Right hindlimb (tissue), 1 donor: ENCODE results near the gene ILRUN.
A peak's percentile ranks its signal among the peaks of the same experiment; 100 is the strongest.
"Not testable (repeated sequence)": the region's sequence is repeated elsewhere in the genome, so short reads cannot be mapped to it uniquely, and the experiment has no call there.

Experiments used
- DNase-seq: peaks from one replicate; pipeline ENCODE4 v3.0.0-alpha.2; 2018

The ILRUN gene

GRCh38 chr6:34696739-34697543 lies at the start of gene ILRUN:
Gene ILRUN, minus strand, starts transcription at chr6:34696767. Its CDS starts 164 bp downstream, at chr6:34696603.
- DNase-seq, result peak; percentile 97

- DNase-seq, result no peak
Measured at GRCh38 chr6:34745277-34746103, 48.9 kb upstream of the ILRUN start.

GRCh38 chr6:34744294-34744647 lies 47.7 kb upstream of the ILRUN start:
- DNase-seq, result not testable (repeated sequence)

- DNase-seq, result no peak
Measured at GRCh38 chr6:34743625-34744293, 47.2 kb upstream of the ILRUN start.

GRCh38 chr6:34742094-34742493 lies 45.5 kb upstream of the ILRUN start:
- DNase-seq, result no peak

GRCh38 chr6:34736823-34737222 lies 40.3 kb upstream of the ILRUN start:
- DNase-seq, result no peak

- no peak for DNase-seq
Measured at GRCh38 chr6:34731393-34732060, 35.0 kb upstream of the ILRUN start.

- peak; percentile 67 for DNase-seq
Measured at GRCh38 chr6:34729631-34730470, 33.3 kb upstream of the ILRUN start.

- DNase-seq, result no peak
Measured at GRCh38 chr6:34726055-34726454, 29.5 kb upstream of the ILRUN start.

GRCh38 chr6:34723203-34723602 lies 26.6 kb upstream of the ILRUN start:
- DNase-seq, result no peak

- DNase-seq, result no peak
Measured at GRCh38 chr6:34722451-34722850, 25.9 kb upstream of the ILRUN start.

- DNase-seq, result not testable (repeated sequence)
Measured at GRCh38 chr6:34720160-34720559, 23.6 kb upstream of the ILRUN start.

GRCh38 chr6:34719646-34720045 lies 23.1 kb upstream of the ILRUN start:
- DNase-seq, result not testable (repeated sequence)

- no peak for DNase-seq
Measured at GRCh38 chr6:34718976-34719375, 22.4 kb upstream of the ILRUN start.

- DNase-seq, result no peak
Measured at GRCh38 chr6:34717466-34717865, 20.9 kb upstream of the ILRUN start.

- no peak for DNase-seq
Measured at GRCh38 chr6:34714663-34715062, 18.1 kb upstream of the ILRUN start.

GRCh38 chr6:34712881-34713280 lies 16.3 kb upstream of the ILRUN start:
- not testable (repeated sequence) for DNase-seq

- DNase-seq, result peak; percentile 87
Measured at GRCh38 chr6:34709386-34709785, 12.8 kb upstream of the ILRUN start.

- DNase-seq, result no peak
Measured at GRCh38 chr6:34705241-34705640, 8.7 kb upstream of the ILRUN start.

- DNase-seq, result no peak
Measured at GRCh38 chr6:34701199-34701598, 4.6 kb upstream of the ILRUN start.

GRCh38 chr6:34697904-34698559 lies 1.5 kb upstream of the ILRUN start:
- DNase-seq, result no peak

GRCh38 chr6:34697544-34697836 lies 923 bp upstream of the ILRUN start:
- DNase-seq, result no peak
